Smooth muscle cell of the brain vasculature (primary cell): ENCODE measurements around the gene ALPP.
"Not testable (repeated sequence)": the region's sequence is repeated elsewhere in the genome, so short reads cannot be mapped to it uniquely, and the experiment has no call there.

Source experiments
- DNase-seq: peaks from one replicate; pipeline ENCODE4 v3.0.0-alpha.2; 2012; ENCODE audit warnings: low read depth, low spot score

Gene ALPP

GRCh38 chr2:232363784-232364615, 14.6 kb upstream of the ALPP start:
- no peak for DNase-seq

GRCh38 chr2:232364806-232365594, 13.6 kb upstream of the ALPP start:
- DNase-seq = not testable (repeated sequence)

- DNase-seq = no peak
Observed at GRCh38 chr2:232365621-232366321, 12.8 kb upstream of the ALPP start.

- not testable (repeated sequence) for DNase-seq
Observed at GRCh38 chr2:232366461-232366860, 12.1 kb upstream of the ALPP start.

GRCh38 chr2:232367016-232367415, 11.5 kb upstream of the ALPP start:
- DNase-seq = no peak

GRCh38 chr2:232367591-232368233, 10.8 kb upstream of the ALPP start:
- DNase-seq = no peak

- DNase-seq = no peak
Observed at GRCh38 chr2:232368311-232368731, 10.2 kb upstream of the ALPP start.

- DNase-seq = no peak
Observed at GRCh38 chr2:232369126-232369951, 9.2 kb upstream of the ALPP start.

GRCh38 chr2:232370007-232370406, 8.5 kb upstream of the ALPP start:
- not testable (repeated sequence) for DNase-seq

- no peak for DNase-seq
Observed at GRCh38 chr2:232372231-232373208, 6.0 kb upstream of the ALPP start.

GRCh38 chr2:232374356-232374755, 4.2 kb upstream of the ALPP start:
- no peak for DNase-seq

- no peak for DNase-seq
Observed at GRCh38 chr2:232375164-232375563, 3.4 kb upstream of the ALPP start.

- no peak for DNase-seq
Observed at GRCh38 chr2:232376260-232376659, 2.3 kb upstream of the ALPP start.

- DNase-seq = no peak
Observed at GRCh38 chr2:232376713-232377112, 1.8 kb upstream of the ALPP start.

GRCh38 chr2:232377319-232377718, 1.2 kb upstream of the ALPP start:
- DNase-seq = no peak

- no peak for DNase-seq
Observed at GRCh38 chr2:232377841-232378734, 463 bp upstream of the ALPP start.

- not testable (repeated sequence) for DNase-seq
Observed at GRCh38 chr2:232379610-232380590, 1.3 kb downstream of the ALPP start.
